Esophagus squamous epithelium (tissue), 5 donors: ENCODE results near the gene PNPLA8. TPM values are rescaled to one million over a fixed set of nuclear protein-coding genes. Genes with fewer than 3 reads are reported as not detected.

ENCODE experiments used
- DNase-seq: peaks from one replicate; lab custom pipeline; 2025; lab: John Stamatoyannopoulos, UW
- H3K27ac ChIP-seq, 4 donors: fragments of 200-600 bp; sonication (generic); one replicate each; pipeline ENCODE4 v1.5.1; 2016 to 2019; ENCODE audit warnings: mild to moderate bottlenecking in 1 of 4
- H3K27me3 ChIP-seq, 4 donors: fragments of 200-600 bp; sonication (generic); 1 replicate in 3 of 4; 2 replicates in 1 of 4; pipeline versions ENCODE4 v1.5.1 to v1.6.0; 2017 to 2021; ENCODE audit warnings: antibody characterized with exemption in 1 of 4
- H3K36me3 ChIP-seq, 3 donors: fragments of 200-600 bp; sonication (generic); one replicate each; pipeline ENCODE4 v1.5.1; 2016 to 2019
- H3K4me1 ChIP-seq, 3 donors: fragments of 200-600 bp; sonication (generic); one replicate each; pipeline ENCODE4 v1.5.1; 2017 to 2019
- H3K4me3 ChIP-seq, 4 donors: fragments of 200-600 bp; sonication (generic); 1 replicate in 3 of 4; 2 replicates in 1 of 4; pipeline ENCODE4 v1.5.1; 2016 to 2019; ENCODE audit warnings: mild to moderate bottlenecking in 2 of 4, moderate library complexity in 1 of 4
- H3K9me3 ChIP-seq, 3 donors: fragments of 200-600 bp; sonication (generic); one replicate each; pipeline ENCODE4 v1.5.1; 2016 to 2019
- POLR2A ChIP-seq, 4 donors: fragments of 450-650 bp; IDR thresholded peaks; one replicate each; pipeline ENCODE4 v1.6.1; 2017; ENCODE audit warnings: antibody characterized with exemption in 4 of 4, mild to moderate bottlenecking in 4 of 4, moderate library complexity in 3 of 4
- WGBS, 2 donors: methylation state at CpG; one replicate each; pipeline ENCODE4 v1.1.5; 2018; 5-methylcytosine and 5-hydroxymethylcytosine counted together
- intact Hi-C: fragments of 100-400 bp; cut with DNase I; formaldehyde crosslinking; loops from one replicate; pipeline ENCODE4 v1.15.0; 2022
- total RNA-seq, 4 donors: library from RNA; depleted of rRNA; stranded (reverse); fragments of >200 nt; gene quantifications; one replicate each; pipeline ENCODE4 v1.1.0, GENCODE V29; 2016
- TF ChIP-seq, protein P1 (sequence below), 6 experiments: fragments of 450-650 bp in 4 of 6; fragments of 200-600 bp in 2 of 6; sonication (generic) in 2 of 6; IDR thresholded peaks; one replicate each; pipeline ENCODE4 v1.5.1; 2016 to 2019; ENCODE audit warnings: antibody characterized with exemption in 6 of 6, mild to moderate bottlenecking in 4 of 6, moderate library complexity in 4 of 6
- donor health status: DM: yes; HTN: yes; CAD: no.

PNPLA8 gene
- total RNA-seq, 4 donors from 2014 or later = 15.8 to 30.7 (median 25.7) TPM

DNA sequence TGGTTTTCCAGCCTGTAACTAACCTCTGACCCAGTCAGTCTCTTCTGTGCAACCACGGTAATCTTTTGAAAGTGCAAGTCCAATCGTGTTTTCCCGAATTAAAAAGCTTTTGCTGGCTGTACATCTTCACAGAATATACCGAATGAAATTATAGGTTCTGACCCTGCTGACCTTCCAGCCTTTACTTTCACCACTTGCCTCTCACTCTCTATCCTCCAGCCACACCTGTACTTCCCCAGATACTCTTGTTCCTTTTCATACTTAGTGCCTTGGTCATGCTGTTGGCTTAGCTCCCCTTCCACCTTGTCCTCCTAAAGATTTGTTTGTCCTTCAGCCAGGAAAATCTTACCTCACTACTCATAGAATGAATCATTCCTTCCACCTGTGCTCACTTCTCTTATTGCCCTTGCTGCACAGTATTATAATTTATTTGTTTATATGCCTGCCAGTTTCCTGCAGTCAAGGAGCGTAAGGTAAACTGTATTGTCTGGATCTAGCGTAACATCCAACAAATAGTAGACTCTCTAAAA is 2.3 kb upstream of the PNPLA8 start:
- Histone ChIP-seq H3K9me3 (no peaks in the 10 kb centered on the region), H3K4me3 (no peak overlapping the region), H3K27me3 (no peaks in the 10 kb centered on the region), H3K4me1 (peaks cover 0 to 46% (median 17%) of the 10 kb centered on the region in 3 donors), H3K27ac (peak overlapping the region; percentile 65 to 99 (median 97)), H3K36me3 (no peaks in the 10 kb centered on the region)
- DNase-seq = no peak
- 68 to 70% methylated on average over 6 of the region's 6 CpGs for WGBS, 2 donors
- TF ChIP-seq, protein P1, sequence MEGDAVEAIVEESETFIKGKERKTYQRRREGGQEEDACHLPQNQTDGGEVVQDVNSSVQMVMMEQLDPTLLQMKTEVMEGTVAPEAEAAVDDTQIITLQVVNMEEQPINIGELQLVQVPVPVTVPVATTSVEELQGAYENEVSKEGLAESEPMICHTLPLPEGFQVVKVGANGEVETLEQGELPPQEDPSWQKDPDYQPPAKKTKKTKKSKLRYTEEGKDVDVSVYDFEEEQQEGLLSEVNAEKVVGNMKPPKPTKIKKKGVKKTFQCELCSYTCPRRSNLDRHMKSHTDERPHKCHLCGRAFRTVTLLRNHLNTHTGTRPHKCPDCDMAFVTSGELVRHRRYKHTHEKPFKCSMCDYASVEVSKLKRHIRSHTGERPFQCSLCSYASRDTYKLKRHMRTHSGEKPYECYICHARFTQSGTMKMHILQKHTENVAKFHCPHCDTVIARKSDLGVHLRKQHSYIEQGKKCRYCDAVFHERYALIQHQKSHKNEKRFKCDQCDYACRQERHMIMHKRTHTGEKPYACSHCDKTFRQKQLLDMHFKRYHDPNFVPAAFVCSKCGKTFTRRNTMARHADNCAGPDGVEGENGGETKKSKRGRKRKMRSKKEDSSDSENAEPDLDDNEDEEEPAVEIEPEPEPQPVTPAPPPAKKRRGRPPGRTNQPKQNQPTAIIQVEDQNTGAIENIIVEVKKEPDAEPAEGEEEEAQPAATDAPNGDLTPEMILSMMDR (IDR thresholded peaks at IDR 0.05) = no peak
- no peak for TF ChIP-seq POLR2A (IDR thresholded peaks at IDR 0.05)
- intact Hi-C loops = no loop called here

DNA sequence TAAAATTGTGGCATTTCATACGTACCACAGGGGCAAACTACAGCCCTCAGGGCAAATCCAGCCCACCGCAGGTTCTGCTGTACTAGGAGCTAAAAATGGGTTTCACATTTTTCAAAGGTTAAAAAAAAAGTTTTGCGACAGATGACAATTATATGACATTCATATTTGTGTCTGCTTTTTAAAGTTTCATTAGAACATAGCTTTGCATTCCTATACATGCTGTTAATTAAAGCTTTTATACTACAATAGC is 758 bp upstream of the PNPLA8 start:
- intact Hi-C loops = no loop called here
- H3K27ac ChIP-seq = peak overlapping the region; percentile 95 to 99 (median 98)
- no peaks in the 10 kb centered on the region for H3K9me3 ChIP-seq
- no peaks in the 10 kb centered on the region for H3K36me3 ChIP-seq
- no peaks in the 10 kb centered on the region for H3K27me3 ChIP-seq
- TF ChIP-seq, protein P1 (IDR thresholded peaks at IDR 0.05) = no peak
- TF ChIP-seq POLR2A (IDR thresholded peaks at IDR 0.05) = no peak
- 13 to 16% methylated on average over 3 of the region's 3 CpGs for WGBS, 2 donors
- peak overlapping the region; percentile 65 to 90 (median 80) for H3K4me3 ChIP-seq
- no peak for DNase-seq
- H3K4me1 ChIP-seq = peaks cover 0 to 52% (median 17%) of the 10 kb centered on the region in 3 donors

DNA sequence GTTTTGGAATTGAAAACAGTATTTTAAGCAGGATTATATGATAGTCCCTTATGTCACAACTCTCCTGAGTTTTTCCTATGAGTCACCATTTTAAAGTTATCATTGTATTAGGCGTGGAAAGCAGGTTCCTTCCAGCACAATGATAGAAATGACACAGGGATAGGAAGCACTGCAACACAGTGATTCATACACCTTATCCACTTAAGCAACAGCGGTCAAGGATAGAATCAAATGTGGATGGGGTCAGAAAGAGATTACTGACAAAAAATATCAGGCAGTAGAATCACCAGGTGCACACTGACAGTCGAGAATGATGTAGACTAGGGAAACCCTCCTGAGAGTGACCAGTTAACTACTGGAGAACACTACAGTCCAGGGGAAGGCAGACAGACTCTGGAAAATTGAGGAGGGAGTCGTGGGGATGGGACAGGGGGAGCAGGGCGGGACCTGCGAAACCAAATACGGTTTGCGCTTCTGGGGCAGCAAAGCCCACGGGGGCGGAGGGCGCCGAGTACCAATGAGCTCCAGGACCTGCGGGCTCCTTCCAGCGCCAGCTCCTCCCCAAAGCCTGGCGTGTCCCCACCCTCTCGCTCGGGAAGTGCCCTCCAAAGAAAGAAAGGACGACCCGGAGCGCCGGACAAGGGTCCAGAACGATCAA is 479 bp downstream of the PNPLA8 start:
- peak overlapping the region; percentile 95 to 99 (median 98) for H3K27ac ChIP-seq
- DNase-seq = no peak
- no peaks in the 10 kb centered on the region for H3K9me3 ChIP-seq
- TF ChIP-seq, protein P1 (IDR thresholded peaks at IDR 0.05) = no peak
- peak in 1 of 4 donors; percentile 28 for TF ChIP-seq POLR2A (IDR thresholded peaks at IDR 0.05)
- peaks cover 0 to 57% (median 17%) of the 10 kb centered on the region in 3 donors for H3K4me1 ChIP-seq
- WGBS, 2 donors = 0 to 1% methylated on average over 20 to 22 of the region's 22 CpGs
- H3K36me3 ChIP-seq = peaks cover 0 to under 1% (median 0%) of the 10 kb centered on the region in 3 donors
- intact Hi-C loops = no loop called here
- H3K27me3 ChIP-seq = no peaks in the 10 kb centered on the region
- peak overlapping the region; percentile 65 to 90 (median 80) for H3K4me3 ChIP-seq

DNA sequence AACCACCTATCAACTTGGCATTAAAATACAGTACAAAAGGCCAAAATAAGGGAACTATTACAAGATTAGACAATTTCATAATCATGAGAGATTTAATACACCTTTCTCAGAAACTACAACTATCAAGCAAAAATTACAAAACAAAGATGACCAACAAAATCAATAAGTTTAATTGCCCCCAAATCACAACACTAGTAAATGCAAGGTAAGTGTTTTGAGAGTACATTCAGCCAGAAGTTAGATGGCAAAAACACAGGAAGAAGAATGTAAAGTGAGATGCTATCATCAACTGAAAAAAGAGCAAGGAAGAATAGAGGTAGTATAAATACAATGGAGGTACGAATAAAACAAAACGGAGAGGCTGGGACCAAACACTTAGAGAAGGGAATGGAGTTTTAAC is 3.2 kb downstream of the PNPLA8 start:
- no peak overlapping the region for H3K27ac ChIP-seq
- no peak for DNase-seq
- TF ChIP-seq, protein P1 (IDR thresholded peaks at IDR 0.05) = no peak
- TF ChIP-seq POLR2A (IDR thresholded peaks at IDR 0.05) = no peak
- H3K27me3 ChIP-seq = no peaks in the 10 kb centered on the region
- intact Hi-C loops = no loop called here
- H3K4me1 ChIP-seq = peaks cover 0 to 58% (median 17%) of the 10 kb centered on the region in 3 donors
- H3K4me3 ChIP-seq = no peak overlapping the region
- 90 to 98% methylated on average over 2 of the region's 2 CpGs for WGBS, 2 donors
- no peaks in the 10 kb centered on the region for H3K9me3 ChIP-seq
- H3K36me3 ChIP-seq = peaks cover 0 to 26% (median 7%) of the 10 kb centered on the region in 3 donors

DNA sequence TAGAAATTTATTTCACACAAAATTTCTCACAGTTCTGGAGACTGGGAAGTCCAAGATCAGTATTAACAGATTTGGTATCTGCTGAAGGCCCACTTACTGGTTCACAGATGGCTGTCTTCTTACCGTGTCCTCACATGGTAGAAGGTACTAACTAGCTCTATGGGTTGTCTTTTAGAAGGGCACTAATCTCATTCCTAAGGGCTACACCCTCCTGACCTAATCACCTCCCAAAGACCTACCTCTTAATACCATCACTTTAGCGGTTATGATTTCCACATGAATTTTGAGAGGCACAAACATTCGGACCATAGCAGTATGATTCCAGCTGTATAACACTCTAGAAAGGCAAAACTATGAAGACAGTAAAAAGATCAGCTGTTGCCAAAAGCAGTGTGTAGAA is 8.0 kb downstream of the PNPLA8 start:
- H3K27me3 ChIP-seq = no peaks in the 10 kb centered on the region
- no peak overlapping the region for H3K4me3 ChIP-seq
- WGBS, 2 donors = 96 to 97% methylated on average over 3 of the region's 3 CpGs
- no peak for DNase-seq
- intact Hi-C loops = no loop called here
- H3K27ac ChIP-seq = no peak overlapping the region
- TF ChIP-seq, protein P1 (IDR thresholded peaks at IDR 0.05) = no peak
- no peak for TF ChIP-seq POLR2A (IDR thresholded peaks at IDR 0.05)
- H3K9me3 ChIP-seq = no peaks in the 10 kb centered on the region
- peaks cover 0 to 21% (median 6%) of the 10 kb centered on the region in 3 donors for H3K4me1 ChIP-seq
- peaks cover 0 to 65% (median 7%) of the 10 kb centered on the region in 3 donors for H3K36me3 ChIP-seq
